Stomach smooth muscle (tissue), 2 donors: ENCODE results near the gene ZNF256.

Experiments used
- H3K27ac ChIP-seq: one replicate; pipeline ENCODE4 v1.7.0; 2013; ENCODE audit warnings: mild to moderate bottlenecking, low read length, inconsistent platforms
- H3K27me3 ChIP-seq, 2 donors: one replicate each; pipeline ENCODE4 v1.7.0; 2013; ENCODE audit warnings: low read length in 2 of 2; ENCODE audit not compliant: insufficient read depth in 2 of 2, control insufficient read depth in 1 of 2
- H3K36me3 ChIP-seq, 2 donors: one replicate each; pipeline ENCODE4 v1.7.0; 2013; ENCODE audit warnings: low read length in 2 of 2; ENCODE audit not compliant: control insufficient read depth in 2 of 2, insufficient read depth in 2 of 2
- H3K4me1 ChIP-seq: one replicate; pipeline ENCODE4 v1.7.0; 2013; ENCODE audit warnings: low read length; ENCODE audit not compliant: control insufficient read depth, insufficient read depth
- H3K4me3 ChIP-seq, 2 donors: one replicate each; pipeline ENCODE4 v1.7.0; 2013; ENCODE audit warnings: low read length in 2 of 2
- H3K9ac ChIP-seq, 2 donors: one replicate each; pipeline ENCODE4 v1.7.0; 2013; ENCODE audit warnings: low read length in 2 of 2, mild to moderate bottlenecking in 1 of 2
- H3K9me3 ChIP-seq, 2 donors: one replicate each; pipeline ENCODE4 v1.7.0; 2013; ENCODE audit warnings: low read length in 2 of 2; ENCODE audit not compliant: control insufficient read depth in 2 of 2
- donor health status: healthy.
- donor health status: Pancreatic carcinoma.

The ZNF256 gene

DNA sequence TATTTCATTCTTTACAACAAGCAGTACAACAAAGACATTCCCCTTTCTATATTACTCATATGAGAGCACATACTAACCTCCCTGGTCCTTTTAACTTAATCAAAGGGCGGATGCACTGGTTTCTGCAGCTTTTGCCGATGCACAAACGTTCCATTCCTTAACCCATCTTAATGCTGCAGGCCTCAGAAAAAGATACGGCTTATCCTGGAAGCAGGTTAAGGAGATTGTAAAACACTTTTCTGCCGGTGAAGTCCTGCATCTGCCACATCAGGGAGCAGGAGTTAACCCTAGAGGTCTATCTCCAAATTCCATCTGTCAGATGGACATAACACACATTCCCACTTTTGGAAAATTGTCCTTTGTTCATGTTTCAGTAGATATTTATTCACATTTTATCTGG is 47.2 kb downstream of the ZNF256 start:
- Histone ChIP-seq H3K36me3 (no peaks in the 10 kb centered on the region), H3K4me3 (no peak overlapping the region), H3K4me1 (no peaks in the 10 kb centered on the region), H3K27me3 (no peaks in the 10 kb centered on the region), H3K27ac (no peak overlapping the region), H3K9ac (no peak overlapping the region), H3K9me3 (no peaks in the 10 kb centered on the region)
